Activated T-cell treated with anti-CD3 and anti-CD28 coated beads, Interleukin-2, amount 50 U/mL, for 72 hours (primary cell): ENCODE measurements around the gene CKMT2. TPM values are rescaled to one million over a fixed set of nuclear protein-coding genes. Genes with fewer than 3 reads are reported as not detected.

Source experiments
- ATAC-seq, 2 donors: fragments of 150-1000 bp; cut with Tn5 transposase; replicated peaks in 1 of 2; 2 replicates each; pipeline ENCODE4 v1.10.0; 2021; ENCODE audit warnings: moderate library complexity in 2 of 2, mild to moderate bottlenecking in 1 of 2
- DNase-seq, 2 donors: peaks; one replicate each; pipeline ENCODE4 v3.0.0; 2021 to 2022; ENCODE audit warnings: mixed read lengths in 1 of 2
- H3K27ac Mint-ChIP-seq: one replicate; pipeline ENCODE4 v1.8.0; 2022; ENCODE audit warnings: mild to moderate bottlenecking, moderate library complexity, mixed read lengths
- H3K27me3 Mint-ChIP-seq: one replicate; pipeline ENCODE4 v1.8.0; 2022; ENCODE audit warnings: low read depth, mixed read lengths
- H3K36me3 Mint-ChIP-seq, 2 donors: one replicate each; pipeline ENCODE4 v1.8.0; 2022; ENCODE audit warnings: mixed read lengths in 2 of 2, mild to moderate bottlenecking in 1 of 2; ENCODE audit not compliant: insufficient read depth in 2 of 2
- H3K4me1 Mint-ChIP-seq: one replicate; pipeline ENCODE4 v1.8.0; 2022; ENCODE audit warnings: low read depth, mixed read lengths
- H3K4me3 Mint-ChIP-seq, 2 donors: one replicate each; pipeline ENCODE4 v1.8.0; 2022; ENCODE audit warnings: mild to moderate bottlenecking in 2 of 2, mixed read lengths in 2 of 2, moderate library complexity in 2 of 2
- H3K9me3 Mint-ChIP-seq, 2 donors: one replicate each; pipeline ENCODE4 v1.8.0; 2022; ENCODE audit warnings: mixed read lengths in 2 of 2
- total RNA-seq, 2 donors: library from RNA; stranded (reverse); gene quantifications; one replicate each; pipeline ENCODE4 v1.2.3, GENCODE V29; 2022

CKMT2 gene
- not detected for total RNA-seq

GRCh38 chr5:81233080-81233634, at the start of gene CKMT2:
Gene CKMT2, plus strand, starts transcription at chr5:81233322. Its CDS starts 17,811 bp downstream, at chr5:81251133.
- Mint-ChIP-seq H3K27me3 (no peaks in the 10 kb centered on the region), H3K4me1 (peaks cover 14% of the 10 kb centered on the region), H3K4me3 (peak within 1 kb of the TSS in 1 of 2 donors; percentile 20), H3K9me3 (no peaks in the 10 kb centered on the region), H3K36me3 (no peaks in the 10 kb centered on the region), H3K27ac (no peak within 1 kb of the TSS)
- ATAC-seq, result peak; percentile 32 to 36
- DNase-seq, result no peak

- no peaks in the 10 kb centered on the region for H3K36me3 Mint-ChIP-seq
- no peak overlapping the region for H3K4me3 Mint-ChIP-seq
- H3K9me3 Mint-ChIP-seq, result no peaks in the 10 kb centered on the region
- H3K27ac Mint-ChIP-seq, result peak overlapping the region; percentile 27
- ATAC-seq (no peak), DNase-seq (no peak)
- H3K4me1 Mint-ChIP-seq, result peaks cover 34% of the 10 kb centered on the region
- no peaks in the 10 kb centered on the region for H3K27me3 Mint-ChIP-seq
These were observed 49.0 kb upstream of the CKMT2 start for GRCh38 chr5:81183811-81184748.

- DNase-seq, result no peak
- Mint-ChIP-seq H3K36me3 (no peaks in the 10 kb centered on the region), H3K27me3 (no peaks in the 10 kb centered on the region), H3K4me1 (peaks cover 34% of the 10 kb centered on the region), H3K9me3 (no peaks in the 10 kb centered on the region), H3K4me3 (no peak overlapping the region), H3K27ac (no peak overlapping the region)
- ATAC-seq, result no peak
These were observed 48.4 kb upstream of the CKMT2 start for GRCh38 chr5:81184749-81185110.

- no peaks in the 10 kb centered on the region for H3K27me3 Mint-ChIP-seq
- H3K4me1 Mint-ChIP-seq, result peaks cover 20% of the 10 kb centered on the region
- ATAC-seq, result no peak
- peak overlapping the region in 1 of 2 donors; percentile 38 for H3K4me3 Mint-ChIP-seq
- H3K36me3 Mint-ChIP-seq, result no peaks in the 10 kb centered on the region
- DNase-seq, result no peak
- peak overlapping the region; percentile 13 for H3K27ac Mint-ChIP-seq
- no peaks in the 10 kb centered on the region for H3K9me3 Mint-ChIP-seq
These were observed 45.2 kb upstream of the CKMT2 start for GRCh38 chr5:81187885-81188284.

- Mint-ChIP-seq H3K36me3 (no peaks in the 10 kb centered on the region), H3K9me3 (no peaks in the 10 kb centered on the region), H3K27me3 (no peaks in the 10 kb centered on the region), H3K4me3 (no peak overlapping the region), H3K27ac (no peak overlapping the region), H3K4me1 (peaks cover 9% of the 10 kb centered on the region)
- no peak for DNase-seq
- ATAC-seq, result peak in 1 of 2 donors; percentile 62
These were observed 44.2 kb upstream of the CKMT2 start for GRCh38 chr5:81188962-81189361.

- H3K27me3 Mint-ChIP-seq, result no peaks in the 10 kb centered on the region
- peaks cover 15% of the 10 kb centered on the region for H3K4me1 Mint-ChIP-seq
- H3K27ac Mint-ChIP-seq, result no peak overlapping the region
- H3K9me3 Mint-ChIP-seq, result no peaks in the 10 kb centered on the region
- DNase-seq (no peak), ATAC-seq (no peak)
- H3K36me3 Mint-ChIP-seq, result no peaks in the 10 kb centered on the region
- no peak overlapping the region for H3K4me3 Mint-ChIP-seq
These were observed 43.1 kb upstream of the CKMT2 start for GRCh38 chr5:81189875-81190498.

- H3K4me1 Mint-ChIP-seq, result peaks cover 18% of the 10 kb centered on the region
- no peak overlapping the region for H3K4me3 Mint-ChIP-seq
- ATAC-seq, result no peak
- no peaks in the 10 kb centered on the region for H3K9me3 Mint-ChIP-seq
- H3K27ac Mint-ChIP-seq, result no peak overlapping the region
- DNase-seq, result no peak
- no peaks in the 10 kb centered on the region for H3K36me3 Mint-ChIP-seq
- H3K27me3 Mint-ChIP-seq, result no peaks in the 10 kb centered on the region
These were observed 41.3 kb upstream of the CKMT2 start for GRCh38 chr5:81191726-81192372.

- Mint-ChIP-seq H3K36me3 (no peaks in the 10 kb centered on the region), H3K4me3 (no peak overlapping the region), H3K9me3 (no peaks in the 10 kb centered on the region), H3K4me1 (peaks cover 18% of the 10 kb centered on the region), H3K27ac (no peak overlapping the region), H3K27me3 (no peaks in the 10 kb centered on the region)
- DNase-seq (no peak), ATAC-seq (no peak)
These were observed 40.8 kb upstream of the CKMT2 start for GRCh38 chr5:81192373-81192750.

GRCh38 chr5:81194633-81195334, 38.3 kb upstream of the CKMT2 start:
- peak overlapping the region; percentile 47 to 71 for H3K4me3 Mint-ChIP-seq
- peak; percentile 95 to 96 for ATAC-seq
- no peaks in the 10 kb centered on the region for H3K27me3 Mint-ChIP-seq
- H3K36me3 Mint-ChIP-seq, result no peaks in the 10 kb centered on the region
- H3K9me3 Mint-ChIP-seq, result no peaks in the 10 kb centered on the region
- H3K4me1 Mint-ChIP-seq, result peaks cover 10% of the 10 kb centered on the region
- peak overlapping the region; percentile 77 for H3K27ac Mint-ChIP-seq
- DNase-seq, result peak; percentile 82 to 88

GRCh38 chr5:81195335-81195929, 37.7 kb upstream of the CKMT2 start:
- Mint-ChIP-seq H3K4me3 (peak overlapping the region in 1 of 2 donors; percentile 71), H3K36me3 (no peaks in the 10 kb centered on the region), H3K9me3 (no peaks in the 10 kb centered on the region), H3K27ac (no peak overlapping the region), H3K27me3 (no peaks in the 10 kb centered on the region), H3K4me1 (peaks cover 10% of the 10 kb centered on the region)
- no peak for DNase-seq
- ATAC-seq, result no peak

- H3K4me1 Mint-ChIP-seq, result no peaks in the 10 kb centered on the region
- H3K4me3 Mint-ChIP-seq, result no peak overlapping the region
- H3K36me3 Mint-ChIP-seq, result no peaks in the 10 kb centered on the region
- DNase-seq, result no peak
- no peak for ATAC-seq
- H3K27ac Mint-ChIP-seq, result no peak overlapping the region
- H3K9me3 Mint-ChIP-seq, result no peaks in the 10 kb centered on the region
- no peaks in the 10 kb centered on the region for H3K27me3 Mint-ChIP-seq
These were observed 30.5 kb upstream of the CKMT2 start for GRCh38 chr5:81202655-81203054.

GRCh38 chr5:81203729-81204128, 29.4 kb upstream of the CKMT2 start:
- no peak overlapping the region for H3K27ac Mint-ChIP-seq

More at GRCh38 chr5:81203729-81204128, 29.4 kb upstream of the CKMT2 start:
- Mint-ChIP-seq H3K4me3 (no peak overlapping the region), H3K9me3 (no peaks in the 10 kb centered on the region), H3K36me3 (no peaks in the 10 kb centered on the region), H3K4me1 (no peaks in the 10 kb centered on the region), H3K27me3 (no peaks in the 10 kb centered on the region)
- DNase-seq, result no peak
- ATAC-seq, result no peak
